Fibroblast of lung (primary cell): ENCODE measurements around the gene NEDD4L.

ENCODE experiments used
- EZH2 ChIP-seq: IDR thresholded peaks from 2 replicates; pipeline ENCODE4 v1.5.1; 2012; ENCODE audit warnings: low read length, control low read depth, mild to moderate bottlenecking; ENCODE audit errors: missing control alignments
- TF ChIP-seq, protein P1 (sequence below), 2 donors: IDR thresholded peaks in 1 of 2; conservative IDR thresholded peaks in 1 of 2; 1 replicate in 1 of 2; 2 replicates in 1 of 2; pipeline ENCODE4 v1.5.1; 2011 to 2012; ENCODE audit warnings: low read length in 2 of 2, control low read depth in 1 of 2, inconsistent platforms in 1 of 2, low read depth in 1 of 2, mild to moderate bottlenecking in 1 of 2

DNA sequence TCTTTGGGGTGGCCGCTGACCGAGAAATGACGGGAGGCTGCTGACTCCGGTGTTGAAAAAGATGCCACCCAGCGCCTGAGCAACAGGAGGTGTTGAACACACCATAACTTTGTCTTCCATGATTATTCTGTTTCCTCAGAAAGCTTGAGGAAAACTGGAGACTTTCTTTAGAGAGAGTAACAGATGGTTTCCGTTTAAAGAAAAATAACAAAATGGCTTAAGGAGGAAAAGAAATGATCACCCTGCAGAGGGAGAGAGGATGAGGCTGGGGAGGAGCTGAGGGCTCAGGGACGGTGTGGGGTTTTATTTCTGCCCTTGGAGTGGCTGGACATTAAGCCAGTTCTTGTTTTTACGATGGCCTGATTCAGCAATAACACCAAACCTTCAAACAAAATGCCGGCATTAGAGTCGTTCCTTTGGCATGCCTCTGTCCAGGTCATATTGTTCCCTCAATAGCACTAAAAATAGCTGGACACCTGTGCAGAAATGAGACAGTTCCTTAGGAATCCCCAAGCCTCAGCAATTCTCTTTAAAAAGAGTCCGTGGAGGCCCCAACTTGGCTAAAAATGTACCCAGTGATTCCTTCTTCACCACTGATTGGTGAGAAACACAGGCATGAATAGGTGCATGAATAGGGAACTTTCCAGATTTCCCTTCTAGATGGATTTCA, 402.5 kb downstream of the NEDD4L start:
- TF ChIP-seq, protein P1, sequence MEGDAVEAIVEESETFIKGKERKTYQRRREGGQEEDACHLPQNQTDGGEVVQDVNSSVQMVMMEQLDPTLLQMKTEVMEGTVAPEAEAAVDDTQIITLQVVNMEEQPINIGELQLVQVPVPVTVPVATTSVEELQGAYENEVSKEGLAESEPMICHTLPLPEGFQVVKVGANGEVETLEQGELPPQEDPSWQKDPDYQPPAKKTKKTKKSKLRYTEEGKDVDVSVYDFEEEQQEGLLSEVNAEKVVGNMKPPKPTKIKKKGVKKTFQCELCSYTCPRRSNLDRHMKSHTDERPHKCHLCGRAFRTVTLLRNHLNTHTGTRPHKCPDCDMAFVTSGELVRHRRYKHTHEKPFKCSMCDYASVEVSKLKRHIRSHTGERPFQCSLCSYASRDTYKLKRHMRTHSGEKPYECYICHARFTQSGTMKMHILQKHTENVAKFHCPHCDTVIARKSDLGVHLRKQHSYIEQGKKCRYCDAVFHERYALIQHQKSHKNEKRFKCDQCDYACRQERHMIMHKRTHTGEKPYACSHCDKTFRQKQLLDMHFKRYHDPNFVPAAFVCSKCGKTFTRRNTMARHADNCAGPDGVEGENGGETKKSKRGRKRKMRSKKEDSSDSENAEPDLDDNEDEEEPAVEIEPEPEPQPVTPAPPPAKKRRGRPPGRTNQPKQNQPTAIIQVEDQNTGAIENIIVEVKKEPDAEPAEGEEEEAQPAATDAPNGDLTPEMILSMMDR (conservative IDR thresholded peaks at IDR 0.05 in 1 of 2, IDR thresholded peaks at IDR 0.05 in 1 of 2; ENCODE audit: low read depth in 1 of 2, low read length in 2 of 2), result no peak
- no peak for TF ChIP-seq EZH2
